ENCODE measurements around the gene NAA25. TPM values are rescaled to one million over a fixed set of nuclear protein-coding genes. Genes with fewer than 3 reads are reported as not detected.

NAA25 gene
- total and polyA plus RNA-seq, 9 of the 15 experiments (the other 6 are each of a cell fraction or from before 2014, with no cell fraction given) = 26.6 to 59.6 (median 48.9) TPM

DNA sequence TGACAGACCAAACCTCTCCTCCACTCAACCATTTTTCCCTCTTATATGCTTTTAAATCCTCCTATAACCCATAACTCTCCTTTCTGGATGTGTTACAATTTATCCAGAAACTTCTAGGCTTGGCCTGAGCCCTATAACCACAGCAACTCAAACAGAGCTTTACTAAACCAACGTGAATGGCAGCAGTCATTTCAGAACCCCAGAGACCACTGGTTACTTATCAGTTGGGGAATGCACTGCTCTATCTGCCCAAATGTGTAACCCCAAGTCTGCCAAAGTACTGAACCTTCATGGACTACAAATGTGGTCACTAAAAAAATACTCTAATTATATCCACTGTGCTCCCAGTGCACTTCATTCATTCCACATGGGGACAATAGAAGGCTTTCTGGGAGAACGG lies 42.0 kb downstream of the NAA25 start:
- in situ Hi-C loops (cut with MboI) (no loop called here), intact Hi-C loops (cut with micrococcal nuclease) (no loop called here)
- H3K27ac ChIP-seq (ENCODE audit: extremely low read depth, low read depth, low read length) = peak overlapping the region; percentile 15; the same call in 1 of the 3 replicates
- ATAC-seq (no peak), FAIRE-seq (no peak), DNase-seq (ENCODE audit: extremely low read depth in 1 of 4, low spot score in 3 of 4) (no peak)
- no peak overlapping the region for H2AFZ ChIP-seq (ENCODE audit: low read depth, low read length)
- no peaks in the 10 kb centered on the region for H4K20me1 ChIP-seq (replicated peaks; ENCODE audit: control insufficient read depth, insufficient read depth, low read length)
- H3K36me3 ChIP-seq (ENCODE audit: control insufficient read depth, insufficient read depth, low read length) = peaks cover 91% of the 10 kb centered on the region
- ChIA-PET CTCF (ENCODE audit: low intra/inter-chr PET ratio) (no interaction called here), POLR2A (interaction anchor here (0.8 kb wide), 1 partner anchor 29 kb away, joined by 3 read pairs; no protein-coding TSS in a partner anchor)
- no peaks in the 10 kb centered on the region; the same call in 2 of the 3 replicates for H3K79me2 ChIP-seq (ENCODE audit: control insufficient read depth, insufficient read depth, low read length)
- BruUV-seq (replicated peaks) = no TSS peak
- no peaks in the 10 kb centered on the region for H3K9me3 ChIP-seq (replicated peaks; ENCODE audit: control insufficient read depth, insufficient read depth, low read depth, low read length)
- WGBS (ENCODE audit: insufficient coverage, low coverage, missing lambda C conversion rate) = 84% methylated on average over 2 of the region's 2 CpGs
- no peaks in the 10 kb centered on the region for H3K27me3 ChIP-seq (ENCODE audit: control insufficient read depth in 2 of 2, insufficient read depth in 2 of 2, low read length in 2 of 2)
- TF ChIP-seq MAFK (IDR thresholded peaks at IDR 0.05; ENCODE audit: low read length) (no peak), TAF7 (tag; IDR thresholded peaks at IDR 0.05) (no peak), ATF1 (CRISPR knock-in tag; IDR thresholded peaks at IDR 0.05) (no peak), ATF1 (tag; IDR thresholded peaks at IDR 0.05) (no peak)
- H3K9ac ChIP-seq (ENCODE audit: insufficient read depth in 1 of 2, low read depth in 2 of 2, low read length in 2 of 2) = no peak overlapping the region
- H3K4me1 ChIP-seq (replicated peaks in 1 of 2; ENCODE audit: control insufficient read depth in 2 of 2, insufficient read depth in 2 of 2, low read length in 2 of 2) = no peaks in the 10 kb centered on the region
- no peaks in the 10 kb centered on the region for H3K9me1 ChIP-seq (ENCODE audit: control insufficient read depth, insufficient read depth, low read length)
- no peak overlapping the region for H3K4me2 ChIP-seq (ENCODE audit: insufficient read depth, low read length)
- no peak overlapping the region for H3K4me3 ChIP-seq

DNA sequence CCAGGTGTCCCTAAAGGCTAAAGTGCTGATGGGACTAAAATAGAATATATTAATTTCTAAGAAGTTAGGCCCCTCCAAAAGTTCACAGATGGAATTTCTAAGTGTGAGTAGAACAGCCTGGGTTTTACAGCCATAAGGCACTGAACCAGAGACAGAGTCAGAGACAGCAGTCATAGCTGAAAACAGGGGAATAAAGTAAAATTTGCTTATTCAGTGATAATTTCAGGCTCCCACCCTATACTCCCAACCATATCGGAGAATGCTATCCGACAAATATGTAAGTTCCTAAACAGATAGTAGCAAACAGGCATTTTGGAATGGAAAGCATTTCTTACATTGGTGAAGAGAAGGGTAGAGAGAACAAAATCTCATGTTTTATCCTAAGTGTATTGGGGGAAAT lies 45.3 kb downstream of the NAA25 start:
- Histone ChIP-seq H2AFZ (ENCODE audit: low read depth, low read length) (no peak overlapping the region), H3K4me1 (replicated peaks in 1 of 2; ENCODE audit: control insufficient read depth in 2 of 2, insufficient read depth in 2 of 2, low read length in 2 of 2) (no peaks in the 10 kb centered on the region), H3K9ac (ENCODE audit: insufficient read depth in 1 of 2, low read depth in 2 of 2, low read length in 2 of 2) (no peak overlapping the region), H3K4me2 (ENCODE audit: insufficient read depth, low read length) (no peak overlapping the region), H3K79me2 (ENCODE audit: control insufficient read depth, insufficient read depth, low read length) (no peaks in the 10 kb centered on the region; the same call in 2 of the 3 replicates), H3K36me3 (ENCODE audit: control insufficient read depth, insufficient read depth, low read length) (peaks cover 89% of the 10 kb centered on the region), H3K27ac (ENCODE audit: extremely low read depth, low read depth, low read length) (no peak overlapping the region), H3K9me1 (ENCODE audit: control insufficient read depth, insufficient read depth, low read length) (no peaks in the 10 kb centered on the region), H4K20me1 (replicated peaks; ENCODE audit: control insufficient read depth, insufficient read depth, low read length) (no peaks in the 10 kb centered on the region), H3K4me3 (no peak overlapping the region), H3K9me3 (replicated peaks; ENCODE audit: control insufficient read depth, insufficient read depth, low read depth, low read length) (no peaks in the 10 kb centered on the region), H3K27me3 (ENCODE audit: control insufficient read depth in 2 of 2, insufficient read depth in 2 of 2, low read length in 2 of 2) (no peaks in the 10 kb centered on the region)
- ATAC-seq (no peak), DNase-seq (ENCODE audit: extremely low read depth in 1 of 4, low spot score in 3 of 4) (no peak), FAIRE-seq (no peak)
- ChIA-PET POLR2A (interaction anchor here (1.2 kb wide), 1 partner anchor 65 kb away, joined by 3 read pairs; no protein-coding TSS in a partner anchor), CTCF (ENCODE audit: low intra/inter-chr PET ratio) (no interaction called here)
- in situ Hi-C loops (cut with MboI) (no loop called here), intact Hi-C loops (cut with micrococcal nuclease) (no loop called here)
- 89% methylated on average over 2 of the region's 2 CpGs for WGBS (ENCODE audit: insufficient coverage, low coverage, missing lambda C conversion rate)
- no TSS peak for BruUV-seq (replicated peaks)
- TF ChIP-seq ZNF316 (IDR thresholded peaks at IDR 0.05) (peak; percentile 72), RUNX1 (IDR thresholded peaks at IDR 0.05; ENCODE audit: low read depth) (no peak), MAFF (IDR thresholded peaks at IDR 0.05; ENCODE audit: low read length) (0 out of 2 replicates have a peak, but pooled peaks have one; percentile 19), MAFG (tag; conservative IDR thresholded peaks at IDR 0.05) (peak; percentile 33; the same call in 1 of the 2 replicates), ZNF551 (CRISPR knock-in tag; IDR thresholded peaks at IDR 0.05) (no peak), ZNF584 (CRISPR knock-in tag; IDR thresholded peaks at IDR 0.05; ENCODE audit: low read depth) (no peak), ESRRA (IDR thresholded peaks at IDR 0.05; ENCODE audit: borderline replicate concordance, low read depth) (no peak), TAF1 (IDR thresholded peaks at IDR 0.05; ENCODE audit: control insufficient read depth, extremely low read depth, insufficient read depth, low read length, severe bottlenecking) (no peak), HNRNPL (IDR thresholded peaks at IDR 0.05; ENCODE audit: low read depth, low read length) (no peak), C11orf30 (IDR thresholded peaks at IDR 0.05; ENCODE audit: low read depth) (peak; percentile 50)
- TF ChIP-seq, protein P1, sequence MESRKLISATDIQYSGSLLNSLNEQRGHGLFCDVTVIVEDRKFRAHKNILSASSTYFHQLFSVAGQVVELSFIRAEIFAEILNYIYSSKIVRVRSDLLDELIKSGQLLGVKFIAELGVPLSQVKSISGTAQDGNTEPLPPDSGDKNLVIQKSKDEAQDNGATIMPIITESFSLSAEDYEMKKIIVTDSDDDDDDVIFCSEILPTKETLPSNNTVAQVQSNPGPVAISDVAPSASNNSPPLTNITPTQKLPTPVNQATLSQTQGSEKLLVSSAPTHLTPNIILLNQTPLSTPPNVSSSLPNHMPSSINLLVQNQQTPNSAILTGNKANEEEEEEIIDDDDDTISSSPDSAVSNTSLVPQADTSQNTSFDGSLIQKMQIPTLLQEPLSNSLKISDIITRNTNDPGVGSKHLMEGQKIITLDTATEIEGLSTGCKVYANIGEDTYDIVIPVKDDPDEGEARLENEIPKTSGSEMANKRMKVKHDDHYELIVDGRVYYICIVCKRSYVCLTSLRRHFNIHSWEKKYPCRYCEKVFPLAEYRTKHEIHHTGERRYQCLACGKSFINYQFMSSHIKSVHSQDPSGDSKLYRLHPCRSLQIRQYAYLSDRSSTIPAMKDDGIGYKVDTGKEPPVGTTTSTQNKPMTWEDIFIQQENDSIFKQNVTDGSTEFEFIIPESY (CRISPR knock-in tag; IDR thresholded peaks at IDR 0.05) = no peak
